Activated T-cell treated with anti-CD3 and anti-CD28 coated beads for 1 hour (primary cell): ENCODE measurements around the gene PRUNE1.

Source experiments
- DNase-seq: peaks from one replicate; pipeline ENCODE4 v3.0.0-alpha.2; 2020; ENCODE audit warnings: low read depth

Gene PRUNE1

DNA sequence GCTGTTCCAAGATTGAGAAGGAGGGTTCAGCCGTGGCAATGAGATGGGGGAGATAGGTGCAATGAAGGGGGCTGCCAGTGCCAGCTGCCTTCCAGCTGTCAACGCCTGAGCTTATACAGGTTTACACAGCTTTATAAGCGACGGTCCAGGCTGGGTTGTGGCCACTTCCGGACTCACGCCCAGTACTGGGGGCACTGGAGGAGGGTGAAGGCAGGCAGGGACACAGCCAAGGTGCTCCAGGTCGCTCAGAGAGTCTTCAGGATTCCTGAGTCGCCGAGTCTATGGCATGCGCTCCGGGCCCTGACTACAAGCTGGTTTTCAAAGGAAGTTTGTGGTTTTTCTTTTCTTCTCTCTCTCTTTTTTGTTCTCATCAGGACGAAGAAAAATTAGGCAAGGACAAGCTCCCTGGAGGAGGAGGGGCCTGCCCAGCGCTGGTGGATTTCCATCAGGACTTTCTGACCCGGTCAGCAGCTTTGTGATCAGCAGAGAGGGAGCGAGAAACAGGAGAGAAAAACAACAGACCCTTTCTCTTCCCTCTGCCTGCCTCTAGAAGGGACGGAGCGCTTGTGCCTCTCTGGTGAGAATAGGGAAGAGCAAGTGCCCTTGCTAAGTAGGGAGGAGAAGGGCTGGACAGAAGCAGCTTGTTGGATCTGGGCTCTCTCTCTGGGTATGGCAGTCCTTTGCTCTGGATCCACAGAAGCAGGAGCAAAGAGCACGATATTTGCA lies 1.8 kb upstream of the PRUNE1 start, which contains the start of gene MINDY1:
Gene MINDY1, minus strand, starts transcription at position 576 of the 726 bp plus-strand sequence. CDS start 4,285 bp downstream, outside the sequence.
- DNase-seq, result no peak

DNA sequence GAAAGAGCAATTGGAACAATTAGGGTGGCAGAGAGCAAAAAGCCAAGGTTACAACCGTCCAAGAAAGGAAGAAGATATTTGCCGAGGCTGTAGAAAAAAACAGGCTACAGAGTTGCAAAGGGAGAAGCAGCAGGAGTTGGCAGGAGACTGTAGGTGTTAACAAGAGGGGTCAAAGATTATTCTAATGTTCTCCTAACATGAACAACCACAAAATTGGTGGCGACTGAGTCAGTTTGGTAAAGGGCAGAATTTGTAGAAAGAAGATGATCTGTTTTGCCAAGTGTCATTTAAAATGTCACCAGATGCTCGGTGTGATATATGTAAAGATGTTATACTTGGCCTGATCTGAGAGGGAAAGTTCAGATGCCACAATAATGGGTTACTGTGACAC lies 401 bp upstream of the PRUNE1 start:
- no peak for DNase-seq

DNA sequence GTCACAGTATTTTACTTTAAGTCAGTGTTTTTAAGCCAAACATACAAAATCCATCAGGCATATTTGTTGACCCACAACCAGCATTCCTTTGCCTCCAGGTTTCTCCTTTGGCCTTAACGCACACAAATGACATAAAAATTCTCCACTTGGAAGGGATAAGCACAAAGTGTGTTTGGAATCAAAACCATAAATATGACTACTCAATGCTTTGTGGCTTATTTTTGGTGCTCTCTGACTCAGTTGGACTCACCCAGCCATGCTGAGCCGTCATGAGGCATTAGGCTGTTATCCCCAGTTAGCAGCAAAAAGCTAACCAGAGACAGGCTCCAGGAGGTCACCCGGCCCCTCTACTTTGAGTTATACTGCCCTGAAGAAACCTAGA lies 948 bp downstream of the PRUNE1 start:
- DNase-seq, result no peak

DNA sequence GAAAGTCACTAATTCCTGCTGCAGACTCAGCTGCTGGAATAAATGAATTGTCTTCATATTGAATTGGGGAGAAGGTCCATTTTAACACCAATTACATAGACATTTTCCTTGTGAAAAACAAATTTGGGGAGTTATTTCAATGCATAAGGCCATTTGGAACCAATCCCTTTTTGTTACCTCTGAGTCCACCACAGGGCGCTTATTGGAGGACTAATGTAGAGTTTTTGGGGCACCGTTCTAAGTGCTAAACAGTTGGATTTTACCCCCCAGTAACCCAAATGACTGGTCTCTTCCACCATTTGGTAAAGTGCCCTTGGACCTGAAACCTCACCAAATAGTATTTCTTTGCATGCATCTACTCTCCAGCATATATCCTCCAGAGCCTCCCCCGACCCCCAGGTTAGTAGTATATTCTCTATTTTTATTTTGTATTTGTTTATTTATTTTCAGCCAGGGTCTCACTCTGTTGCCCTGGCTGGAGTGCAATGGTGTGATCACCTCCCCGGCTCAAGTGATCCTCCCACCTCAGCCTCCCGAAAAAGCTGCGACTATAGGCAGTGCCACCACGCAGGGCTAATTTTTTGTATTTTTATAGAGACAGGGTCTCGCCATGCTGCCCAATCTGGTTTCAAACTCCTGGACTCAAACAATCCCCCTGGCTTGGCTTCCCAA lies 1.6 kb downstream of the PRUNE1 start:
- DNase-seq, result no peak

DNA sequence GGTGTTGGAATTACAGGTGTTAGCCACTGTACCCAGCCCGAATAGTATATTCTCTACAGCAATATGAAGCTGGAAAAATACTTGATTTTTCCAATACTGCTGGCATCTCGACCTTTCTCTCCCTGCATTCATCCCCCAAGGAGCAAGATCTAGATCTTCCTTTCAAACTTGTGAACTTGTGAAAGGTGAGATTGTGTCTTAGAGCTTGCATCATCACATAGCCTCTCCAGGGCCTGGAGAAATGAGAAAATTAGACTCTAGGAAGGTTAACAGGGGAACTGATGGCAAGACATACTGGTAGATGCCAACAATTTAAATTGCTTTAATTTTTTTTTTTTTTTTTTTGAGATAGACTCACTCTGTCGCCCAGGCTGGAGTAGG lies 2.1 kb downstream of the PRUNE1 start:
- DNase-seq, result no peak

DNA sequence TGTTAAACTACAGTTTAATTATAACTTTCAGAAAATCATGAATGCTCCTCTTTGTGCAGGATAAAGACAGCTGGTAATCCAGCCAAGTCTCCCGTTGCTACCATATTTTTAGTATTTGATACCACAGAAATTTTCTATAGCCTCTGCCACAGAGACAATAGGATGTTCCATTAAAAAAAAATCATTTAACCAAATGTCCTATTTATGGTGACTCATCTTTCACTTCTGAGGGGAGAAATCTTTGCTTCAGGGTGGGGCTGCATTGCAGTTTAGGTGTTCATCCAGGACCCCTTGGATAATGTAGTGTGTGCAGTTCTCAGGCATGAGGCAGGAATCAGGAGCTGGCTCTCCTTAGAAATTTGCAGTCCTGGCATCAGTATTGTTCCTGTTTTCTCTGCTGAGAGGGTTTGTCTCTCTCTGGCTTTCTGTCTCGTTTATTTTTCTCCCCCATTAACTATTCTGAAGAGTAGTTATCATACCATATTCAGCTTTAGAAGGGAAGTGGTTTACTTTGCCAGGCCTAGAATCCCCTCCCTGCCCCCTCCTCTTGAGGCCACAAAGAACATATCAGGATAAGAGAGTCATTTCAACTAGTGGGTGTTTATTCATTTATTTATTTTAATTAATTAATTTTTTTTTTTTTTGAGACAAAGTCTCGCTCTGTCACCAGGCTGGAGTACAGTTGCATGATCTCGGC lies 3.1 kb downstream of the PRUNE1 start:
- DNase-seq, result no peak

DNA sequence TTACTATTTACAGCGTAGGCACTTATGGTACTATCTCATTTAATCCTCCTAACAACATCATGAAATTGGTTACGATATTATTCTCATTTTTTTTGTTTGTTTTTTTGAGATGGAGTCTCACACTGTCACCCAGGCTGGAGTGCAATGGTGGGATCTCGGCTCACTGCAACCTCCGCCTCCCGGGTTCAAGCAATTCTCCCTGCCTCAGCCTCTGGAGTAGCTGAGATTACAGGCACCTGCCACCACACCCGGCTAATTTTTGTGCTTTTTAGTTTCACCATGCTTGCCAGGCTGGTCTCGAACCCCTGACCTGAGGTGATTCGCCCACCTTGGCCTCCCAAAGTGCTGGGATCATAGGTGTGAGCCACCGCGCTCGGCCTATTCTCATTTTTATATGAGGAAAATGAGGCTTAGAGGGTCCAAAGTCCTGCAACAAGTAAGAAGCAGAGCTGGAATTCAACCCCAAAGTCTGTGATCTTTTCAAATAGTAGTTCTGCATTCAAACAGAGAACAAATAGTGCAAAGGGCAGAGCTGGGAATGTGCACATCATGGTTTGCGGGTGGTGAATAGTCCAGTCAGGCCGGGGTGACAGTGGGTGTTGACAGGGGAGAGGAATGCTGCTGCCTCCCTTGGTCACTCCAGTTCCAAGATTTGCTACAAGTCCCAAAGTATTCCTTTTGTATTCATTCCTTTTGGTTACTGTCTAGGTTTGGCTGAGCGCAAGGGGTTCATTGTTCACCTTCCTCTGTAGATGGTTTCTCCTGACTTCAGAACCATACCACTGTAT lies 4.6 kb downstream of the PRUNE1 start:
- no peak for DNase-seq

DNA sequence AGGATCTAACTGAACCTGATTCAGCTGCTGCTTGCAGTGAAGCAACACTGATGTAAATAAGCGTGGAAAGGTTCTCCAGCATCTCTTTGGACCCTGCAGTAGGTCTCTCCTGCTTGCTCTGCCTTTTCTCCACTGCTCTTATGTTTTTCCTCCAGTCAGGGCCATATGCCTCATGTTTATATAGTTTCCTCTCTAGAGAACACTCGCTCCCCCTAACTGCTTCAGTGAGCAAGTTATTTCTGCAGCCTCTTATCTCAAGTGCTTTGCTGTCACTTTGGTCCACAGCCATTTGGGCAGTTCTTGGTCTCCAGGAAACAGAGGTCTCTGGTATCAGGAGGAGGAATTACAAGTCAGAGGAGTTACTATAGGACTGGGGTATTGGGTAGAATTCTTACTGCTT lies 5.3 kb downstream of the PRUNE1 start:
- DNase-seq, result no peak

DNA sequence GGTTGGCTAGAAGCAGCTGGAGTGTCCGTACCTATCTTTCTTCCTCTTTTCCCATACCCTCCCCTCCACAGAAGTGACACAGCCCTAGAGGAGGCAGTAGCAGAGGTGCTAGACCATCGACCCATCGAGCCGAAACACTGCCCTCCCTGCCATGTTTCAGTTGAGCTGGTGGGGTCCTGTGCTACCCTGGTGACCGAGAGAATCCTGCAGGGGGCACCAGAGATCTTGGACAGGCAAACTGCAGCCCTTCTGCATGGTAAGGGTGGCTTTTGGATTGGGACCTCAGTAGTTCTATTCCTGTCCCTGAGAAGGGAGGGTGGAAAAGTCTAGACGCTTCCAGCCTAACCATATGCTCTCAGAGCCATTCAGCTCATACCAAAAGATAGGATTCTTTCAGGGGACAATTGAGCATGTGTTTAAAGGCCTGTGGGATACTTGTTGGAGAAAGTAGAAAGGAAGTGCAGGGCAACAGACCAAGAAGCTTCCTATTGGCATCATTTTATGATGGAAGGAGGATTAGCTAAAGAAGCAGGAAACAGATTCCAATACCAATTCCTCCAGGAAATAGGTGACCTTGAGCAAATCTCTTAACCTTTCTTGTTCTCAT lies 16.4 kb downstream of the PRUNE1 start:
- peak; percentile 87 for DNase-seq

DNA sequence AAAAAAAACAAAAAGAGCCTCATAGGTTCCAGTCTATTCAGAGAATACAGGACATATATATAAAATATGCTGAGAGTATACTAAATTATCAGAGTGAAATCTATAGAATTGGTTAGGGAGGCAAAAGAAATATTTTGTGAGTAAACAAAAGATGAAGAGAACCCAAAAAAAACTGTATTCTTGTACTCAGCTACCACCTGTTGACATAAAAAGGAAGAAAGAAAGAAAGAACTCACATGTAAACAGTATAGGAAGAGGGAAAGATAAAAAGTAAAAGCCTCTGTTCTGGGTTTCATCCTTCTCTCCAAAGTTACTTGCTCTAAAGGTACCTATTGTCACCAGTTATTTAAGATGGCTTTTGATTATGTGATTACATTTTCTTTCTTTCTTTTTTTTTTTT lies 18.2 kb downstream of the PRUNE1 start:
- no peak for DNase-seq

DNA sequence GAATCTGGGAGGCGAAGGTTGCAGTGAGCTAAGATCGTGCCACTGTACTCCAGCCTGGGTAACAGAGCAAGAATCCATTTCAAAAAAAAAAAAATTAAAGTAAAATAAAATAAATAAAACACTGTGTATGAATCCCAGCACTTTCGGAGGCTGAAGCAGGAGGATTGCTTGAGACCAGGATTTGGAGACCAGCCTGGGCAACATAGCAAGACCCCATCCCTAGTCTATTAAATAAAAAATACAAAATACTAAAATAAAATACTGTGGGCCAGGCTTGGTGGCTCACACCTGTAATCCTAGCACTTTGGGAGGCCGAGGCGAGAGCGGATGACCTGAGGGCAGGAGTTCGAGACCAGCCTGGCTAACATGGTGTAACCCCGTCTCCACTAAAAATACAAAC lies 23.9 kb downstream of the PRUNE1 start:
- DNase-seq, result no peak

DNA sequence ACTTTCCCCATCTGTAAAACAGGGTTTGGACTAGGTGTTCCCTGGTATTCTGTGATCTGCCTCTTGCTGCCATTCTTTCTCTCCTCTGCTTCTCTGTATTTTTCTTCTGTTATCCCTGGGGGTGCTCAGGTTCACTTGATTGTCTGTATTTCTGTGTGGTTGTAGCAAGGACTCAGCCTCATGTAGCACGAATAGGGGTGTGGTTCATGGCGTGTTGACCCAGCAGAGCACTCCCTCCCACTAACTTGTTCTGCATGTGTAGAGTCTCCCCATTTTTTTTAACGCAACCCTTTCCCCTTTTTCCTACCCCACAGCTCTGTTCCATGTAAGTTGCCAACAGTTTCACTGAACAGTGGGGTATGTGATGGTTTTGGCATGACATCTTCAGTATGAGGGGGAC lies 26.9 kb downstream of the PRUNE1 start:
- DNase-seq, result no peak

DNA sequence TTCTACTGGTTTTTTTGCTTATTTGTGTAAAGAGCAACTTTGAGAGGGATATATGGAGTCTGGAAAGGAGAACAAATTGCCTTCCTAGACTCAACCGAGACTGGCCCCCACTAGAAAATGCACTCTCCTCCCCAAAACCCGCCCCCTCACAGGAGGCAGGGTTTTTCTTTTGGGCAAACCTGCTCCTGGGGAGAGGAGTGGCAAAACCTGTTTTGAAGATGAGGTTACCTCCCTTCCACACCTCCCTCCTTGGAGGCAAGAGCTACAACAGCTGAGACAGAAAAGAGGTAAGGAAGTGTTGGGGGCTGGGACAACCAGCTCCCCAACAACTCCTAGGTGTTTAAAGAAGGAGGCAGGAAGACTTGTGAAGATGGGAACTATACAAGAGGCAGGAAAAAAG lies 28.1 kb downstream of the PRUNE1 start, which contains the start of gene BNIPL:
Gene BNIPL, plus strand, starts transcription at position 231 of the 400 bp plus-strand sequence. Its CDS starts 140 bp downstream, at position 371.
- no peak for DNase-seq

DNA sequence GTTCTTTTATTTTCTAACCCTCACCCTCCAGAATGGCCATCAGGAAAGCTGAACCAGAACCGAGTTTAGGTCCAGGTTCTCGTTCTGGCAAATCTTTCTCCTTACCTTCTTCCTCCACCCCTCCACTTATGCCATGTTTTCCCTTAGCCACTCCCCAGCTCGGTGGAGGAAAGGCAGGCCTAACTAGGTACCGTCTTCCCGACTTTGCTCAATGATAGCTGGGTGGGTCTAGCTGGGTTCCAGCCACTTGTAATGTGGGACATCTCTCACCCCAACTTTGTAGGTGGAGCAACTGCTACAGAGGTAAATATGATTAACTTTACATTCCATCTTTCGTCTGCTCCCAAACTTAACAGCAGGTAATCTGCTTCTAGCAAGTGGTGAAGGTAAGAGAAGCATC lies 28.8 kb downstream of the PRUNE1 start:
- no peak for DNase-seq

DNA sequence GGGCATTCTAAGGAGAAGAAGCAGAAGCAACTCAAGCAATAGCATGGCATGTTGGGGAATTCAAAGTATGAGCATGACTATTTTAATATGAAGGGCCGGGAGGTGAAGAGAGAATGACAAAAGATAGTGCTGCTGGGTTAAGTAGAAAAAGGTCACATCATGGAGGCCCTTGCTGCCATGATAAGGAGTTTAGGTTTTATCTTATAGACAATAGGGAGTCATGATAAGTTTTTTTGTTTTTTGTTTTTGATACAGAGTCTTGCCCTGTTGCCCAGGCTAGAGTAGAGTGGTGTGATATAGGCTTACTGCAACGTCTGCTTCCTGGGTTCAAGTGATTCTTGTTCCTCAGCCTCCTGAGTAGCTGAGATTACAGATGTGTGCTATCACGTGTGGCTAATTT lies 31.3 kb downstream of the PRUNE1 start:
- no peak for DNase-seq

DNA sequence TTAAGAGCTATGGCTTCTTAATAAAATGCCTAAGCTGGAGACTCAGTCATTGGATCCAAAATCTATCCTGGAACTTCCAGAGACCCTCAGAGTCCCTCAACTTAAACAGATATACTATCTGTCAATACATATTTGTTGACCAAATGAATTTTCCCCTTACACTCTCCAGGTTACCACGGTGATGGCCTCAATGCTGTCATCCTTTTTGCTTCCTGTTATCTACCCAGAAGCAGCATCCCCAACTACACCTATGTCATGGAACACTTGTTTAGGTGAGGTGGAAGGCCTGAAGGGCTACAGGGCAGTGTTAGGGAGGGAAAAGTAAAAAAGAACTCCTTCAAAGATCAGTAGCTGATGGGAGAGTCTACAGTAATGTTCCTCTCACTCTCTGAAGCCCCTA lies 34.9 kb downstream of the PRUNE1 start:
- DNase-seq, result no peak

DNA sequence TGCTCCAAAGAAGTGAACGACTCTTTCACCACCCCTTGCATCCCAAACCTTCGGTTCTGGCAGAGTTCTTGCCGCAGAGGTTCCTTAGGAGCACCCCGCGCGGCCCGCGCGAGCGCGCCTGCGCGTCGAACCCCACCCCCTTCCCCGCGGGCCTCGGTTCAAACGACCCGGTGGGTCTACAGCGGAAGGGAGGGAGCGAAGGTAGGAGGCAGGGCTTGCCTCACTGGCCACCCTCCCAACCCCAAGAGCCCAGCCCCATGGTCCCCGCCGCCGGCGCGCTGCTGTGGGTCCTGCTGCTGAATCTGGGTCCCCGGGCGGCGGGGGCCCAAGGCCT lies 39.3 kb downstream of the PRUNE1 start, which contains the start of gene C1orf56:
Gene C1orf56, plus strand, starts transcription at position 161 of the 334 bp plus-strand sequence. Its CDS starts 97 bp downstream, at position 258.
- DNase-seq, result peak; percentile 50

DNA sequence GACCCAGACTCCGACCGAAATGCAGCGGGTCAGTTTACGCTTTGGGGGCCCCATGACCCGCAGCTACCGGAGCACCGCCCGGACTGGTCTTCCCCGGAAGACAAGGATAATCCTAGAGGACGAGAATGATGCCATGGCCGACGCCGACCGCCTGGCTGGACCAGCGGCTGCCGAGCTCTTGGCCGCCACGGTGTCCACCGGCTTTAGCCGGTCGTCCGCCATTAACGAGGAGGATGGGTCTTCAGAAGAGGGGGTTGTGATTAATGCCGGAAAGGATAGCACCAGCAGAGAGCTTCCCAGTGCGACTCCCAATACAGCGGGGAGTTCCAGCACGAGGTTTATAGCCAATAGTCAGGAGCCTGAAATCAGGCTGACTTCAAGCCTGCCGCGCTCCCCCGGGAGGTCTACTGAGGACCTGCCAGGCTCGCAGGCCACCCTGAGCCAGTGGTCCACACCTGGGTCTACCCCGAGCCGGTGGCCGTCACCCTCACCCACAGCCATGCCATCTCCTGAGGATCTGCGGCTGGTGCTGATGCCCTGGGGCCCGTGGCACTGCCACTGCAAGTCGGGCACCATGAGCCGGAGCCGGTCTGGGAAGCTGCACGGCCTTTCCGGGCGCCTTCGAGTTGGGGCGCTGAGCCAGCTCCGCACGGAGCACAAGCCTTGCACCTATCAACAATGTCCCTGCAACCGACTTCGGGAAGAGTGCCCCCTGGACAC lies 39.8 kb downstream of the PRUNE1 start:
- DNase-seq, result peak; percentile 44

DNA sequence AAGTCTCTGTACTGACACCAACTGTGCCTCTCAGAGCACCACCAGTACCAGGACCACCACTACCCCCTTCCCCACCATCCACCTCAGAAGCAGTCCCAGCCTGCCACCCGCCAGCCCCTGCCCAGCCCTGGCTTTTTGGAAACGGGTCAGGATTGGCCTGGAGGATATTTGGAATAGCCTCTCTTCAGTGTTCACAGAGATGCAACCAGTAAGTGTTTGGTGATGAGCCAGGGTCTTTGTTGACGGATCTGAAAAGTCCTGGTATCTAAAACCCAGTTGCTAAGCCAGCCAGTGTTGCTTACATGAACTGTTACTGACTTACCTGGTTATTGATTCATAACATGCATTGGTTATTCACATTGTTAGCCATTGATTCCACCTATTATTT lies 40.4 kb downstream of the PRUNE1 start:
- DNase-seq, result no peak

DNA sequence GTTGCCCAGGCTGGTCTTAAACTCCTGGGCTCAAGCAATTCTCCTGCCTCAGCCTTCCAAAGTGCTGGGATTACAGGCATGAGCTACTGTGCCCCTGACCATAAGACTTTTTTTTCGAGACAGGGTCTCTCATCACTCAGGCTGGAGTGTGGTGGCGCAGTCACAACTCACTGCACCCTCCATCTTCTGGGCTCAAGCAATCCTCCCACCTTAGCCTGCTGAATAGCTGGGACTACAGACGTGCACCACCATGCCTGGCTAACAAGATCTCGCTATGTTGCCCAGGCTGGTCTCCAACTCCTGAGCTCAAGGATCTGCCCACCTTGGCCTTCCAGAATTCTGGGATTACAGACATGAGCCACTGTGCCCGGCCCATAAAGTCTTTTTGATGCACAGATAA lies 41.2 kb downstream of the PRUNE1 start:
- no peak for DNase-seq

DNA sequence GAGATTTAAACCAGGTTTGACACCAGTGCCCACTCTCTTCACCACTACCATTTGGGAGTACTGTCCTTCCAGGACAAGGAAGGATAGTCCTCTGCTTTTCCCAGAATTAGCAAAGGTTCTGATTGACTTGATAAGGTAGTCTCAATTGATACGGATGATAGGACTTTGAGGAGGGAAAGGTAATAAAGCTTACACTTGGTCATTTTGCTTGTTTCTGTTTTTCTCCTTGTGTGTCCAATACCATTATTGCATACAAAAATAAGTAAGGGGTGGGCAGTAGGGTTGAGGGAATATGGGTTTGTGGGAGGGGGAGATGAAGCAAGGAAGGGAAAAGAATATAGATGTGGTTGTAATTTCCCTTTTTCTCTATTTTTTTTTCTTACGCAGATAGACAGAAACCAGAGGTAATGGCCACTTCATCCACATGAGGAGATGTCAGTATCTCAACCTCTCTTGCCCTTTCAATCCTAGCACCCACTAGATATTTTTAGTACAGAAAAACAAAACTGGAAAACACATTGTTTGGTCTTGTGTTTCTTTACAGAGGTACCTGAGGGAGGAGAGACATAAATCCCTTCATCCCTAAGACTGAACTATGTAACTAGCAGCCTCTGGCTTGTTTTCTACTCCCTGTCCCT lies 41.9 kb downstream of the PRUNE1 start:
- no peak for DNase-seq
